Caki2 (cell line): ENCODE results near the gene EGLN1. TPM values are rescaled to one million over a fixed set of nuclear protein-coding genes. Genes with fewer than 3 reads are reported as not detected.

Source experiments
- DNase-seq: peaks from one replicate; pipeline ENCODE4 v3.0.0-alpha.2; 2015; ENCODE audit warnings: low read depth
- in situ Hi-C: cut with HindIII; loops from 2 replicates; pipeline ENCODE4 v1.10.0; 2016; ENCODE audit warnings: low sequenced_read_pairs, low pct_unique_long_range_greater_than_20kb, mixed read lengths
- total RNA-seq: library from RNA; depleted of rRNA; stranded (reverse); fragments of >200 nt; shearing (Covaris generic); gene quantifications from 2 replicates; pipeline ENCODE4 v1.2.3, GENCODE V29; 2014; ENCODE audit warnings: low replicate concordance

The EGLN1 gene
- total RNA-seq, 1 experiment from 2014 or later = 54.6 TPM

DNA sequence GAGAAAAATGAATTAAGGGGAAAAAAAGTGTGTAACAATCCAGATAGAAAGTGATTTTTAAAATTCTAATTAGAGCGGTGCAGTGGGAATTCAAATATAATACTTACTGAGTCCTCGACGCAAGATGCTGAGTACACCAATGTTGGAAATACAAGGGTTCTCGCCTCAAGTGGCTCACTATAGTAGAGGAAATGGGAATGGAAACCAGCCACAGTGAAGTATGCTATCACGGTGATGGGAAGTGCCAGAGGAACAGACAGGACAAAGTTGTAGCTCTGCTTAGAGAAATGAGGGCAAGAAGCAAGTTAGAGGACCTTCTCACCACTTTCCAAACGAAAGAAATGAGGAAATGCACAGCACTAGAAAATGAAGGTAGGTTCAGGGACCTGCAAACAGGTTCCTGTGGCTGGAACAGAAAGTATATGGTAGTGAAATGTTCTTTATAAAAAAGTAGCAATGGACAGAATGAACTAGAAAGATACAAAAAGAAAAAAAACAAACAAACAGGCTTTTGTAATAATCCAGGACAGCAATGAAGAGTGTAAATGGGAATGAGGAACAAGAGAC lies 13.5 kb downstream of the EGLN1 start:
- in situ Hi-C loops = no loop called here
- DNase-seq = no peak

DNA sequence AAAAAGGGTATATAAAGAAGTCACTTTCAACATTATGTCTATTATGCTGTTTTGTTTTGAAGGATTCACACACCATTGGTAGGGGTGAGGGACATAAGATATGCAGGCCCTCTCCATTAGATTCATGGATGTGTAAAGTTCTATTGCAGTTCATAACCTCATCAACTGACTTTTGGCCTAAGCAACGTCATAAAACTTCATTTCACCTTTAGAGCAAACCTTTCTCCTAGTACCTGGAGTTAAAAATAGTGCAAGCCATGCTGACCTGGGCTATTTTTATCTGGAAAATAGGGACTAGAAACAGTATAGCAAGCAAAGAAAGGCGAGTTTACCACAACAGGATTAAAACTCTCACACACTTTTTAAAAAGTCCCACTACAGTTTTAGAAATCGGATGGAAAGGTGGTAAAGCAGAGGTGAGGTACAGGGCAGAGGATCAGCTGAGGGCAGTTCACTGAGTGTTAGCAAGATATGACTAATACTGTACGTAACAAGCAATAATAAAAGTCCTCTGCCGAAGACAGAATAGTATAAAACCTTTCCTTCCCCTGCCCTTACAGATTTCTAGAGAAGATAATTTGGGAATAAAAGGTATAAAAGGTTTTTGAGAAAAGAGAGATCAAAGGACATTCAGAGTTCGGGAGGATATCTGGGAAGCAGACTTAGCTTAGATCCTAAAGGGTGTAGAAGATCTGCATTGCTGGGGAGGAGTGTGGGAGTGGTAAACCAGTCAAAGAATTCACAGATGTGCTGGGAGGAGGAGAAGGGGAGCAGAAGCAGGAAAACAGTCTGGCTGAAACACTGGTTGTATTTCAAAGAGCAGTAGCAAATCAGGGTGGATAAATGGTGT lies 14.3 kb downstream of the EGLN1 start:
- in situ Hi-C loops = no loop called here
- peak; percentile 55 for DNase-seq

DNA sequence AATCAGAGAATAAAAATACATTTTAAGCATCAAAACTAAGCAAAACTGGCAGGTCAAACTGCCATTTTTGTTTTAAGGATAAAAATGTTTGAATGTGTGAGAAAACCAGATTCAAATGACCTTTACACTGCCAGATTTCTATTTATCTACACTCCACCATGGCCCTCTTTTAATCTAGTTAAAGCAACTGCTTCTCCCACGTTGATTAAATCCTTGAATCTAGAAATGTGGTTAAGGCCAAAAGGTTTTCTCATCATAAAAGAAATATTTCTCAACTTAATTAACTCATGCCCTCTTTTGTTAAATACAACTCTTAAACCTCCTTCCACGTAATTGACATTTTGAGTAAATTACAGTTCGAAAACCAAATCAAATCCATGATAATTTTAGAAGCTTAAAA lies 15.0 kb downstream of the EGLN1 start:
- no peak for DNase-seq
- in situ Hi-C loops = no loop called here

DNA sequence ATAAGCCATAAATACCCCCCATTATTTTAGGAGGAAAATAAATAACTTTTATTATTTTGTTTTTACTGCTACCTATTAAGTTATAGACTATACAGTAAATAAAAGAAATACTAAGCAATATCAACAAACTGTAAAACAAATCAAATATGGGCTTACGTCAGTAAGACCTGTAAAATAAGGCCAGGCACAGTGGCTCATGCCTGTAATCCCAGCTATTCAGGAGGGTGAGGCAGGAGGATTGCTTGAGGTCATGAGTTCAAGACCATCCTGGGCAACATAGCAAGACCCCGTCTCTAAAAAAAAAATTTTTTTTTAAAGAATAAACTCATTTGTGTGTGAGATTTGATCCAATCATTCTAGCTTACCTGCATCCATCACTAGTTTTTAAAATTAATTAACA lies 17.8 kb downstream of the EGLN1 start:
- DNase-seq = no peak
- in situ Hi-C loops = no loop called here

DNA sequence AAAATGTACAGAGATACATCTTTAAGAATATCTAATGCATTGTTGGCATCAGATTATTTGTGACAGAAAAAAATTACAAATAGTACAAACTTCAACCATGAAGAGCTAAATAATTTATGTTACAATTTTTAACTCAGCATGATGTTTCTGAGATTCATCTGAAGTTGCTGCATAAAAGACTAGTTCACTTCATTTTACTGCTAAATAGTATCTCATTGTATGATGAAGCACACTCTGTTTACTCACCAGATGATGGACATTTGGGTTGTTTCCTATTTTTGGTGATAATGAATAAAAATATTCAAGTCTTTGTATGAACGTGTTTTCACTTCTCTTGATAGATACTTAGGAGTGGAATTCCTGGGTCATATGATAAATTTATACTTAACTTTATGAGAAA lies 20.6 kb downstream of the EGLN1 start:
- in situ Hi-C loops = no loop called here
- DNase-seq = no peak

DNA sequence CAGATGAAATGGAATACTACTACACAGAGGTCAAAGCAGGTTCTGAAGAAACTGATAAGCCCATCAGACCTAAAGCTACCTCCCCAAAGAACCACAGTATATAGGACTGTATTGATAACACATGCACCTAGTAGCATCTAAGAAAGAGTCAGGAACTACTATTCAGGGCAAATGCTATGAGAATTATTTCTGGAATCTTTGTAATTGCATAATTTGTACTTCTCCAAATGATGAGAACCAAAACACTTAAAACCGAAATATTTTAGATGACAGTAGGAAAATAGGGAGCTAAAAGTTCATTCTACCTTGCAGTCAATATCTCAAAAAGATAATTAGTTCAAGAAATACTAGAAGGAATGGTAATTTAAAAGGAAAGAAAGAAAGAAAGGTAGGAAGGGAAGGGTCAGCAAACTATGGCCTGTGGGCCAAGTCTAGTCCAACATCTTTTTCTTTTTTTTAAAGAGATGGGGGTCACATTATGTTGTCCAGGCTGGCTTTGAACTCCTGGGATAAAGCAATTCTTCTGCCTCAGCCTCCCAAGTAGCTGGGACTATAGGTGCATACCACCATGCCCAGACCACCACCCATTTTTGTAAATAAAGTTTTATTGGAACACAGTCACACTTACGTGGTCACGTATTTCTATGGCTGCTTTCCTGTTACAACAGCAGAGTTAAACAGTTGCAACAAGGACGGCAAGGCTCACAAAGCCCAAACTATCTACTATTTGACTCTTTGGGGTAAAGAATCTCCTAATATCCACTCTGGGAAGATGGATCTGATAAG lies 24.0 kb downstream of the EGLN1 start:
- in situ Hi-C loops = no loop called here
- no peak for DNase-seq

DNA sequence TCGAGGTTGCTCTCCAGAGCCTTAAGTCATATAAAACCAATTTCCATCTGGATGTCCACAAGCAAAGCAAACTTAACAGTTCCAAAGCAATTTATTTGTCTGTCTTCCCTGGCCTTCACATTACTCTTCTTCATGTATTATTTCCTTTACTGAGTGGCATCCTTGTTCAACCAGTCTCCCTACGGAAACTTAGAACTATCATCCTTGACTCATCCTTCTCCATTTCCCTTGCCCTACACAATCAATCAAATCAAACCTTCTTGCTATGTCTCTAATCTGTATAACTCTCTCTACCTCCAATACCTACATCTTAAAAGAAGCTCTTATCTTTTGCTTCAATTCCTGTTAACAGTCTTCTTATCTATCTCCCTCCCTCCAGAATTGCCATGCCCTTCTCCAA lies 25.4 kb downstream of the EGLN1 start:
- in situ Hi-C loops = no loop called here
- no peak for DNase-seq

DNA sequence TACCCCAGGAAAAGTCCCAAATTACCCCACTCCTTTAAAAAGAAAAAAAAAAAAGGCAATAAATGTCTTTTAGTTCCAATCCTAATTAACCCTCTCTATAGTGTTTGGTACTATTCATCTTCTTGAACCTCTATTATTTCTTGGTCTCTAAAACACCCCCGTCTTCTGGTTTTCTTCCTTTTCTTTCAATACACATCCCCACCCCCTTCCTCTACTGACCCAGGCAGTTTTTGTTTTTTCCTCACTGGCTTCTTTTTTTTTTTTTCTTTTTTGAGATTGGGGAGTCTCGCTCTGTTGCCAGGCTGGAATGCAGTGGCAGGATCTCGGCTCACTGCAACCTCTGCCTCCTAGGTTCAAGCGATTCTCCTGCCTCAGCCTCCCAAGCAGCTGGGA lies 26.1 kb downstream of the EGLN1 start:
- in situ Hi-C loops = no loop called here
- DNase-seq = no peak

DNA sequence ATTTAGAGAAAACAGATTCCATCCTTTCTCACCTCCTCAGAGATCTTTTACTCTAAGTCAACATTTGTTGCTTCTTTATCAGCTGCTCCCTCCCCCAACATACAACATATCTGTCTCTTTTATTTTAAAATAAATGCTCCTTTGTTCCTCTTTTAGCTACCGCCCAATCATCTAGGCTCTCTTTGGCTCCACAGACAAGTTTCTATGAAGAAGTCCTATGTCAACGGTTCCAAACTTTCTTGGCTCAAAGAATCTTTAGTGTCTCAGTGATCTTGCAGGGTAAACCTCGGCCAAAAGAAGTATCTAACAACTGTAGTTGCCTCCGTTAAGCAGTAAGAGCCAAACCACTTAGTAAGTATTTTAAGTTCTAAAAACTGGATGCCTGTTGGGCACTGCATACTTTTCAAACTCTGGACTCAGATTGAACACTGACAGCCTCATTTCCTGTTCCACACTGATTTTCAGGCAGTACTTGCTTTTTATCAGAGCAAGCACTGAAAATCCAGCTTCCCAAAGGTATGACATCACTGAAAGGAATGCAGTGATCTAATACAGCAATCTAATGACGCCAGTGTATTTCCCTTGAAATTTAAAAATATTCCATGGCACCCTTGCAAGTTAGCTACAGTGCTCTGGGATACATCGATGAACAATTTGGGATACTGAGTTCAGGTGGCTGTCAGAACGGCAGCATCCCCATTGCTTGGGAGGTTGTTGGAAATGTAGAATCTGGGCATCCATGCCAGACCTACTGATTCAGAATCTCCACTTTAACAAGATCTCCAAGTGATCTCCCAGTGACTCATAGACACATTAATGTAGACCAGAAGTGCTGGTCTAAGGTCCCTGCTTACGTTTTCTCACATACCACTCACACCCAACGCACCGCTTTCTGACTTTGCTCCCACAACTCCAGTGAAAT lies 26.8 kb downstream of the EGLN1 start:
- peak; percentile 88 for DNase-seq

DNA sequence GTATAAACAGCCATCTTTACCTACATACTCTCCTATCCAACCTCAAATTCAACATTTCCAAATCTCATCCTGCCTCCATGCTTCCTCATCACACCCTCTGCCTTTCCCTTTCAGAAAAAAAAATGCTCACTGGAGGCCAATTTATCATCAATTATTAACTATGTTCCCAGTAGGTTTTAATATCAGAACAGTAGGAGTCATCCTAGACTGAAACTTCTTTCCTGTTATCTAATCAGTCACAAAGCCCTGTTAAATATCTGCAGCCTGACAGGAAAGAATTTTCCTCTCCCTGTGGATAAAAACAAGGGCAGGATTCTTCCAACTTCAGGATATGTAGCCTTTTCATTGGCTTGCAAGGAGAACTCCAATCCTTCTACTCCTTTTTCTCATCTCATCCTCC lies 28.4 kb downstream of the EGLN1 start:
- peak; percentile 73 for DNase-seq
- in situ Hi-C loops = no loop called here

More for the DNA sequence above, 26.8 kb downstream of the EGLN1 start:
- in situ Hi-C loops = no loop called here

DNA sequence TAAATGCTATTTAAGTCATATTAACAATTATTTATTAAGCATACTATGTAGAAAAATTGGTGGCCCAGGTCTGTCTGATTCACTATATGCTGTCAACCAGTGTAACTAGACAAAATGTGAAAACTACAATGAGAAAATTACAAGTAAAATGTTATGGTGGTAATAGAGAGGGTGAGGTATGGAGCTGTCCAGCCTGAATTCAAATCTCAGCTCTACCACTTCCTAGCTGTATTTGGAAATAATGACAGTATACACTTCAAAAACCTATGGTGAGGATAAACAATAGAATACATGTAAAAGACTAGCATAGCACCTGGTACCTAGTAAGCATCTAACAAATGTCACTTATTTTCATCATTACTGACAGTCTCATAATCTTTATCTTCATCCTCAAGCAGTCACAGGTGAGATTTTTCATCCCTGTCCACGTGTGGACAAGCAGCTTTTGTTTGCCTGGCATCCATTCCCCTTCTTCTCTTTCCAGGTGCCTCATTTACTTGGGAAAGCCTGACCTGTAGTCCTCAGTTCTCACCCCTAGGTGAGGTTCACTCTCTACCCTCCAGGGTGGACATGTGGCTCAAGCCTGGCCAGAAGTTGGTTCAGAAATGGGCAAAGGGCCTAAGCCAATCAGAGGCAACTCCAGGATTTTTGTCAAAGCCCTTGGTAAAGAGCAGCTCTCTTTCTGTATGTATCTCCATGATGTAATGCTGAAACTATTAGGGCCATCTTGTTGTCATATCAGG lies 29.5 kb downstream of the EGLN1 start:
- DNase-seq = no peak
- in situ Hi-C loops = no loop called here

DNA sequence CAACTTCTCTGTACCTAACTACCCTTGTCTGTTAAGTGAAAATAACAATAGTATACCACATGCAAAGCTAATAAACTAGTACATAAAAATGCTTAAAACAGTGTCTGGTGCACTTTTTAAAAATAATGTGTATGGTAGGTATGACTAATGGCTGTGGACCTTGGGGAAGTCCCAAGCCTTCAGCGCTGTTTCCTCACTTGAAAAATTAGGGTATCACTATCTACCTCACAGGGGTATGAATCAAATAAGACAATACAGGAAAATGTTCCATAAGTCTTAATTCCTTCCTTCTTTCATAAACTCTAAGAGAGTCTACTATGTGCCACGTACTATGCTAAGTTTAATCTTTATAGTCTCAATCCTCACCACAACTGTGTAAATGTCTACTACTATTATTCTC lies 32.0 kb downstream of the EGLN1 start:
- in situ Hi-C loops = no loop called here
- no peak for DNase-seq

DNA sequence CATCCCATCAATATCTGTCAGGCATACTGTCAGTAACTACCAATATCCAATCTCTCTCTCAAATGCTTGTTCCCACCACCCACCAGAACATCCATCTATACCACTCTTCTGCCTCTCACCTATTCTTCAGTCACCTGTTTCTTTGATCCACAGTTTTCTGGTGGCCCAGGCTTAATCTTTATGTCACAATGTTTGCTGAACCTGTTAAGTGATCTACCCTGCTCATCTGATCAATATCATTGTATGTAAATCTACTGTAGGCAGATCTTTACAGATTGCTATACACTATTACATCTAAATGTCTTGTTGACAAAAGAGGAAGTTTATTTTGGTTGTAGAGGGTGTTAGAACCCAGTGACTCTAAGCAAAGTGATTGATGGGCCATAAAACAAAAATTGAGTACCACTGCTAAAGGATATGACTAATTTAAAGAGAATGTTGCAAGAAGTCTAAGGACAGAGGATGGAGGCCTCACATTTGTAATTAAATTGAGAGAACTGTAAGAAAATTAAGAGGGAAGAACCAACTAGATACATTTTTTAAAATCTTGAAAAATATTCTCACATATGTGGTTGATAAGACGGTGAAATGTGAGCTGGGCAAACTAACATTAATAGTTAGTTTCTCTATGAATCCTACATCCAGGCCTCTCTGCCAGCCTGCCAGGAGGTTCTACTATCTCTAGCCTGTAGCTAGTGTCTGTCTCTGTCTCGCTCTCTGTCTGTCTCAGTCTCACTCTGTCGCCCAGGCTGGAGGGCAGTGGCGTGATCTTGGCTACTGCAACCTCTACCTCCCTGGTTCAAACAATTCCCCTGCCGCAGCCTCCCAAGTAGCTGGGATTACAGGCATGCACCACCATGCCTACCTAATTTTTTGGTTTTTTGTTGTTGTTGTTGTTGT lies 34.1 kb downstream of the EGLN1 start:
- DNase-seq = no peak
- in situ Hi-C loops = no loop called here

DNA sequence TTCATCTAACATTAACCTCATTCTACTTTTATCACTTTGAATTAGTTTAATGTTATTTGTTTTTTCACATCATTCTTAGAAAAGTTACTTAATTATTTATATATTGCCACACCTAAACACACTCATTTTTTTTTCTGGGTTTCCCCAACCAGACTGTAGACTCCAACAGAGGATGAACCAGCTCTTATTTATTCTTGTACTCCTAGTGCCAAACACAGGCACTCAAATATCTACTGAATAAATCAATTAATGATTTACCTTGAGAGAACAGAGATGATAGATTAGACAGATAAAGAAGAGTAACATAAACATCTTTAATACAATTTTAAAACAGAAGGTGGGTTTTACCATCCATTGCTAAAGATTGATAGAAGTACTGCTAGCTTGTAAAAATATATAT lies 35.6 kb downstream of the EGLN1 start:
- in situ Hi-C loops = no loop called here
- no peak for DNase-seq

DNA sequence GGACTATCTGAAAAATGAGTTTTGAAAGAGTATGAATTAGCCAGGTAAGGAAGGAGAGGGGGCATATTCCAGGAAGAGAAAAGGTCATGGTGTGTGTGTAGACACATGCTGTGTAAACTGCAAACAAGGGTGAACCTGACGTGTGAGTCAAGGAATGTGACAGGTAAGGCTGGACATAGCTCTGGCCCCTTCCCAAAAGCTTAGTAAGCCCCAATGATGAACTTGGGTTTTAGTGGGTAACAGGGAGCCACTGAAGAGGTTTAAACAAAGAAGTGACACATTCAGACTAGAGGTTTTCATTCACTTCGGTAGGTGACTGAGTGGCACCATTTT lies 36.7 kb downstream of the EGLN1 start:
- DNase-seq = no peak
- in situ Hi-C loops = no loop called here

DNA sequence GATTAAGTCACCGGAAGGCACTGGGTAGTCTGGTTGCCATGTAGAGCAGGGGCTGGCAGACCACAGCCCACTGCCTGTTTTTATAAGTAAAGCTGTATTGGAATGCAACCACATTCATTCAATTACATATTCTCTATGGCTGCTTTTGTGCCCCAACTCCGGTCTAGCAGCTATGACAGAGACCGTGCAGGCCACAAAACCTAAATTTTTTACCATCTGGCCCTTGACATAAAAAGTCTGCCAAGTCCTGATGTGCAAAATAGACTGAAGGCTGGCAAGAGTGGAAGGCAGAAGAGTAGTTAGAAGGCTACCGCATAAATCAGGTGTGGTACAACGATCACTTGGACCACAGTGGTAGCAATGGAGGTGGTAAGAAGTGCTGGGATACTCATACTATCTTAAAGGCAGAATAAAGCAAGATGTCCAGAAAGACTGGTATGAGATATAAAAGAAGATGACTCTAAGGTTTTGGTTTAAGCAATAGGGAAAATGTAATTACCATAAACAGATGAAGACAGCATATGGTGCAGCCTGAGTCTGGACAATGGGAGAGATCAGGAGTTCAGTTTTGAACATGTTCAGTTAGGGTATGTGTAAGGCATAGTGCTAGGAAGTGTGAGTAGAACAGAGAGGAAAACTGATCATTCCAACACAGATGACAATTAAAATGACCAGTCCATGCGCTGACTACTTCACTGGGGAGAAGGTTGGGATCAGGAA lies 37.2 kb downstream of the EGLN1 start:
- in situ Hi-C loops = no loop called here

More for the DNA sequence above, 37.2 kb downstream of the EGLN1 start:
- no peak for DNase-seq
